AG09319 (cell line): ENCODE data around the gene VAC14.

Experiments used
- DNase-seq: peaks from one replicate; pipeline ENCODE4 v3.0.0-alpha.2; 2010; ENCODE audit warnings: low read depth; ENCODE audit errors: extremely low read depth
- TF ChIP-seq, protein P1 (sequence below): IDR thresholded peaks from 2 replicates; pipeline ENCODE4 v1.5.1; 2011; ENCODE audit warnings: low read depth, mild to moderate bottlenecking, inconsistent platforms, low read length, moderate library complexity

VAC14 gene

DNA sequence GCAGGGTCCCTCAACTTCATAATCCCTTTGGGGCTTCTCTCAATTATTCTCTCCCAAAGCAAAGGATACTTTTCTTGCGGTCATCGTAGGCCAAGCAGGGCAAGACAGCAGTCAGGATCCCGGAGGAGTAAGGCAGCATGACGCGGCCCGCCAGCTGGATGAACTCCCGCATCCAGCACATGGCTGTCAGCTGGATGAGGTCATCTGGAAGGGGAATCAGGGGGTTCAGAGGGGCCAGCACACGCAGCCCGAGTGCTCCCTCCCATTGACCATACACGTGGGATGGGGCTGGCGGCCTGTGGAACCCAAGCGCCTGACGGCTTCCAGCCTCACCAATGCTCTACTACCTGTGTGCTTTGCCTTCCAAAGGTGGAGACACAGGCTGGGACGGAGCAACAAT is 19.2 kb downstream of the VAC14 start:
- TF ChIP-seq, protein P1, sequence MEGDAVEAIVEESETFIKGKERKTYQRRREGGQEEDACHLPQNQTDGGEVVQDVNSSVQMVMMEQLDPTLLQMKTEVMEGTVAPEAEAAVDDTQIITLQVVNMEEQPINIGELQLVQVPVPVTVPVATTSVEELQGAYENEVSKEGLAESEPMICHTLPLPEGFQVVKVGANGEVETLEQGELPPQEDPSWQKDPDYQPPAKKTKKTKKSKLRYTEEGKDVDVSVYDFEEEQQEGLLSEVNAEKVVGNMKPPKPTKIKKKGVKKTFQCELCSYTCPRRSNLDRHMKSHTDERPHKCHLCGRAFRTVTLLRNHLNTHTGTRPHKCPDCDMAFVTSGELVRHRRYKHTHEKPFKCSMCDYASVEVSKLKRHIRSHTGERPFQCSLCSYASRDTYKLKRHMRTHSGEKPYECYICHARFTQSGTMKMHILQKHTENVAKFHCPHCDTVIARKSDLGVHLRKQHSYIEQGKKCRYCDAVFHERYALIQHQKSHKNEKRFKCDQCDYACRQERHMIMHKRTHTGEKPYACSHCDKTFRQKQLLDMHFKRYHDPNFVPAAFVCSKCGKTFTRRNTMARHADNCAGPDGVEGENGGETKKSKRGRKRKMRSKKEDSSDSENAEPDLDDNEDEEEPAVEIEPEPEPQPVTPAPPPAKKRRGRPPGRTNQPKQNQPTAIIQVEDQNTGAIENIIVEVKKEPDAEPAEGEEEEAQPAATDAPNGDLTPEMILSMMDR = no peak
- DNase-seq = no peak

DNA sequence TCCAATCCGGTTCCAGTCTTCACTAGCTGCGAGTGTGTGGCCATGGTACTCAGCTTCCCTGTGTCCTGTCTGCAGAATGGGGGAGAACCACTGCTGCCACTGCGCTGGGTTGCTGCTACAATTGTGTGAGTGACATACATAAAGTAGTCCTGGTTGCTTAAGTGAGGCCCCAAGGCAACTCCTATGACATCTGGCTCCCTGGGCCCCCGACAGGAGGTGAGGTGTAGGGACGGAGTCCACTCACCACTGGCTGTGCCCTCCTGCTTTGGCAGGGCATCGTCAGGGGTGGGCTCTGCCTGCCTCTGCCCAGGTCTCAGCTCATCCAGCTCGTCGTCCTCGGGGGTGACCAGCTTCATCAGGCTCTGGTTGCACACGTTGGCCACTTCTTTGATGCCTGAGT is 20.4 kb downstream of the VAC14 start:
- no peak for DNase-seq
- TF ChIP-seq, protein P1 = no peak

DNA sequence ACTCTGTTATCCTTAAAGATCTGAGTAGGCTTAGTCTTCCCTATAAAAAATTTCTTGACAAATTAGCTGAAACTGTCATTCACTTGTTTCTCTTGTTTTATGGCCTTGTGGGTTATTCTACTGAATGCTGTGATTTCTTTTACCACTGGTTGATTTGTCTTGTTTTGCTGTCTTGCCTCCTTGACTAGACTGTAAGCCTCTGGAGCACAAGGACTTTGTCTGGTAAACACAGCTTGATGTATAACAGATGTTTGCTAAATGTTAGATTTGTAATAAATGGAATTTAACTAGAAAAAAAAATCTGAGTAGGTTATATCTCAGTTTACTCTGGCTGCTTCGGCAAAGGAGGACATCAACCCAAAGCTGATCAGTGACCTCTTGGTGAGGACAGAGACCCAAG is 21.6 kb downstream of the VAC14 start:
- TF ChIP-seq, protein P1 = no peak
- no peak for DNase-seq

DNA sequence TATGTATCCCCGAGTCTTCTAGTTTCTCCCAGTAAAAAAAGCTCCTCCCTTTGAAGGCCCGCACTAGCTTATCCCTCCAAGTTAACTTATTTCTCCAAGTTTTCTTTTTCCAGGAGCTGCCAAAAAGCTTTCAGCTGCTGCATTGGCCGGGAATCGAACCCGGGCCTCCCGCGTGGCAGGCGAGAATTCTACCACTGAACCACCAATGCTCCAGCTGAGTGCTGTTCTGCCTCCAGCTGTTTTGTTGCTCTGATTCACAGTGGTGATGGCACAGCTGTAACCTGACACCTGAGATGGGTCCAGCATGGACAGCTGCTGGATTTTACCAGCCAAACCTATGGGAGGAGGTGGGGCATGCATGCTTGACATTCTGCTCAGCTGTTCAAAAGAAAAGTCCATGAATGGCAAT is 22.1 kb downstream of the VAC14 start:
- DNase-seq = peak; percentile 62

DNA sequence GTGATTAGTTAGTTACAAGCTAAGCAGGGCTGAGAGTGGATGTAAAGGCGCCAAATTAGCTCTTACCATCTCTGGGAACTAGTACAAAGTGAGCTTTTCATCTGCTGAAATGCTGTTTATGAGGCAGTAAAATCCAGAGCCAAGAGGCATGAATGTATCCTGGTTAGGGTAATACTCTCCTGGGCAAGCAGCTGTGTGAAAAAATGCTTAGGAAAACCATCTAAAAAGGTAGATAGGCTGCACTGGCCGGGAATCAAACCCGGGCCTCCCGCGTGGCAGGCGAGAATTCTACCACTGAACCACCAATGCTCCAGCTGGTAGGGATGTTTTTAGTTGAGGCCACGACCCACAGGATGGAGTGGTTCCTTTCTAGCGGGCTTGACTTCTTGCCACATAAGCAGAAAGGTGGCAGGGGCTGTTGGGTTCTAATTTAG is 23.0 kb downstream of the VAC14 start:
- no peak for DNase-seq
- TF ChIP-seq, protein P1 = no peak

More for the DNA sequence above, 22.1 kb downstream of the VAC14 start:
- TF ChIP-seq, protein P1 = no peak

DNA sequence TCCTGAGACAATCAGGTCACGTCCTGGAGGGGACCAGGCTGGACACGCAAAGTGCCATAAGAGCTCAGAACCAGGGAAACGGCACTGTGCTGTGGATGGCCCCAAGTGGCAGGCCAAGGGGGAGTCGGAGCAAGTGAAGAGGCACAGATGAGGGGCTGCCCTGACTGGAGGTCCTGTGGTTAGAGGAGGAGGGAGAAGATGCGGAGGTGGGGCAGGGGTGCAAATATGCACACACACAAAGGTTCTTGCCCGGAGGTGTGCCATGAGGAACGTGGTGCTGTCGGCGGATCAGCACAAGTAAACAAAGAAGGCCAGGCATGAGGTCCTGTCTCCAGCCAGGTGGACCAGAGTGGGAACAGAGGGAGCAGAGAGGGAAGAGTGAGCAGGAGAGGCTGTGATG is 23.5 kb downstream of the VAC14 start:
- TF ChIP-seq, protein P1 = no peak
- no peak for DNase-seq

DNA sequence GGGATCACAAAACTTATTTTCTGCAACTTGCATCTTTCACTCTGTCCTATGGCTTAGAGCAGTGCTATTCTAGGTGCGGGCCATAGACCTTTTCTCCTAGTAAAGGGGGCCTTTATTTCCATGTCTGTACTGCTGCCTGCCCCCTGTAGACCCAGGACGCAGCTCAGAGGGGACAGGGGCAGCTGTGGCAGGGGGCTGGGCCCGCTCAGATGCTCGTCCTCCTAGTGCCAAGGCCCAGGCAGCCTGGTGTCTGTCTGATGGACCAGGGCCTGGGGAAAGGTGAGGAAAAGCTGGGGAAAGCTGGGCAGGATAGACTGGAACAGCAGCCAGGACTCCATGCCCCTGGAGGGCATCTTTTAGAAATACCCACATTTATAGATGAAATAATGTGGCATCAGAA is 25.6 kb downstream of the VAC14 start:
- DNase-seq = no peak
- TF ChIP-seq, protein P1 = no peak
